ENCODE measurements around the gene PCNX4.

- TF ChIP-seq CTCF (conservative IDR thresholded peaks at IDR 0.05; ENCODE audit: low read depth, low read length) (no peak), EZH2 (IDR thresholded peaks at IDR 0.05; ENCODE audit: borderline replicate concordance, low read depth, low read length, poor library complexity, severe bottlenecking) (no peak)
These were observed 119.4 kb downstream of the PCNX4 start for GRCh38 chr14:60211153-60211552.

Data from A673 (cell line).